GM12875 (cell line): ENCODE results near the gene C14orf180.

Experiments
- H3K4me3 ChIP-seq: one replicate; pipeline ENCODE4 v1.5.1; 2011; ENCODE audit warnings: low read depth, low read length, control low read depth
- TF ChIP-seq, protein P1 (sequence below): IDR thresholded peaks from 2 replicates; pipeline ENCODE4 v1.5.1; 2011; ENCODE audit warnings: low read depth, mild to moderate bottlenecking, control low read depth, inconsistent platforms, low read length, moderate library complexity, borderline replicate concordance; ENCODE audit not compliant: insufficient read depth

C14orf180 gene

DNA sequence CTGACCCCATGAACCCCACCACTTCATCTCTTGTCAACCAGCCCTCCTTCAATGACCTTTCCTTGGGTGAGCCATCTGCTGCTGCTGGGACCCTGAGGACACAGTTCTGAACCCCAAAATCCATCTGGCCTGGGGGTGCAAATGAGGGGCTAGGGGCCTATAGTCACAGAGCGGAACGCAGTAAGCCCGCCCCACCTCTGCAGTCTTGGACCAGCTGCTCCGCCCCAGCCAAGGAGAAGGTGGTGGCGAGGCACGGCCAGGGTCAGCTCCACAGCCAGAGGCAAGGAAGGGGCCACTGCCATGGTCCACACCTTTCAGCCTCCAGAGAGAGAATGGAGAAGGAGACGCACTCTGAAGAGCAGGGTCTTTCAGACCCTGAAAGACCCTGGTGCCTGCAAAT, 19.9 kb downstream of the C14orf180 start:
- no peak overlapping the region for H3K4me3 ChIP-seq
- TF ChIP-seq, protein P1, sequence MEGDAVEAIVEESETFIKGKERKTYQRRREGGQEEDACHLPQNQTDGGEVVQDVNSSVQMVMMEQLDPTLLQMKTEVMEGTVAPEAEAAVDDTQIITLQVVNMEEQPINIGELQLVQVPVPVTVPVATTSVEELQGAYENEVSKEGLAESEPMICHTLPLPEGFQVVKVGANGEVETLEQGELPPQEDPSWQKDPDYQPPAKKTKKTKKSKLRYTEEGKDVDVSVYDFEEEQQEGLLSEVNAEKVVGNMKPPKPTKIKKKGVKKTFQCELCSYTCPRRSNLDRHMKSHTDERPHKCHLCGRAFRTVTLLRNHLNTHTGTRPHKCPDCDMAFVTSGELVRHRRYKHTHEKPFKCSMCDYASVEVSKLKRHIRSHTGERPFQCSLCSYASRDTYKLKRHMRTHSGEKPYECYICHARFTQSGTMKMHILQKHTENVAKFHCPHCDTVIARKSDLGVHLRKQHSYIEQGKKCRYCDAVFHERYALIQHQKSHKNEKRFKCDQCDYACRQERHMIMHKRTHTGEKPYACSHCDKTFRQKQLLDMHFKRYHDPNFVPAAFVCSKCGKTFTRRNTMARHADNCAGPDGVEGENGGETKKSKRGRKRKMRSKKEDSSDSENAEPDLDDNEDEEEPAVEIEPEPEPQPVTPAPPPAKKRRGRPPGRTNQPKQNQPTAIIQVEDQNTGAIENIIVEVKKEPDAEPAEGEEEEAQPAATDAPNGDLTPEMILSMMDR = no peak

DNA sequence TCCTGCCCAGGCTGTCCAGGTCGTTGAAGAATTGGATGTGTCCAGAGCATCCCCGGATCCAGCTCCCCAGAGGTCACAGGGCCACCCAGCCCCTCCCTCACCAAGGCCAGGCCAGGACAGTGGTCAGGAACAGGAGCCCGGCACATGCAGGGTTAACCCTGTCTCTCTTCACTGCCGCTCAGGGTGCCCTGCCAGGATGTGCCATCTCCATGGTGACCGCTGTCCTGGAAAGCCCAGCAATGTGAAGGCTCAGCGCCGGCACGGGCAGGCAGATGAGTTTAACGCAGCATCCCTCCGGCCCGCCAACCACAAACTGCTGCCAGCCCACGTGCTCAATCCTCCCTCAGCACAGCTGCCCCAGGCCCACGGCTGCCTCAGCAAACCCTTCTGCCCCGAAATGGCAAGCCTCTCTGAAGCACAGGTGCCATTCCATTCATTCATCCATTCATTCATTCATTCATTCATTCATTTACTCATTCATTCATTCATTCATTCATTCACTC, 20.6 kb downstream of the C14orf180 start:
- TF ChIP-seq, protein P1 = no peak
- no peak overlapping the region for H3K4me3 ChIP-seq

DNA sequence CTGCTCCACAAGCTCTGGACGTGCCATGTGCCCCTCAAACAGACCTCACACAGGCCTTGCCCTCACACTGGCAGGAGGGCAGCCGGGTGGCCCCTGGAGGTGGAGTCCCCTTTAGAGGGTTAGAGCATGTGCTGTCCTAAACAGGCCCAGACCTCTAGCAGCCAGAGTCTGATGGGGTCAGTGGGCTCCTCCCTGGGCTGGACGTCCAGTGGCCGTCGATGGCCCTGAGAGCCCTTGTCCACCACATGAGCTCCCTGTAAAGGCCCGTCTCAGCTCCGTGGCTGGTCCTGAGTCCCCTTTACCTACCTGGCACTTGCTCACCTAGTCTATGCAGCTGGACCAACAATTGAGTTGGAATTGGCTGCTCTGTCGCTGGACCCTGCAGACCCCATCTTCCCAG, 21.2 kb downstream of the C14orf180 start:
- TF ChIP-seq, protein P1 = no peak

DNA sequence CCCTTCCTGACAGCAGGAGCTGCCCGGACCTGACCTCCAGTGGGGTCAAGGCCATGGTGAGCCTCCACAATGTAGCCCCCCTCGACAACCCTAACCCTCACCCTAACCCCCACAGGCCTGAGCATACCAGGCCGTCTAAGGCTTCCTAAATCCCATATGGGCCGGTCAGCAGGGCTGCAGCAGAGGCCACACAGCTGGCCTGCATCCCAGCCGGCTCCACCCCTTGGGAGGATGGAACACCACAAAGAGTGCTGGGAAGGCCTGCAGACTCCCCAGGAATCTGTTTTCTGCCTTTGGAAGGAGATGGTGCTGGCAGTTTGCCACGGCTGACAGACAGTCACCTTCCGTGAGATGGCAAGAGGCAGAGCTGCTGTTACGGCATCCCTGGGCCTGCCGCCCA, 22.2 kb downstream of the C14orf180 start:
- H3K4me3 ChIP-seq = no peak overlapping the region
- TF ChIP-seq, protein P1 = no peak

More for the DNA sequence above, 21.2 kb downstream of the C14orf180 start:
- no peak overlapping the region for H3K4me3 ChIP-seq

DNA sequence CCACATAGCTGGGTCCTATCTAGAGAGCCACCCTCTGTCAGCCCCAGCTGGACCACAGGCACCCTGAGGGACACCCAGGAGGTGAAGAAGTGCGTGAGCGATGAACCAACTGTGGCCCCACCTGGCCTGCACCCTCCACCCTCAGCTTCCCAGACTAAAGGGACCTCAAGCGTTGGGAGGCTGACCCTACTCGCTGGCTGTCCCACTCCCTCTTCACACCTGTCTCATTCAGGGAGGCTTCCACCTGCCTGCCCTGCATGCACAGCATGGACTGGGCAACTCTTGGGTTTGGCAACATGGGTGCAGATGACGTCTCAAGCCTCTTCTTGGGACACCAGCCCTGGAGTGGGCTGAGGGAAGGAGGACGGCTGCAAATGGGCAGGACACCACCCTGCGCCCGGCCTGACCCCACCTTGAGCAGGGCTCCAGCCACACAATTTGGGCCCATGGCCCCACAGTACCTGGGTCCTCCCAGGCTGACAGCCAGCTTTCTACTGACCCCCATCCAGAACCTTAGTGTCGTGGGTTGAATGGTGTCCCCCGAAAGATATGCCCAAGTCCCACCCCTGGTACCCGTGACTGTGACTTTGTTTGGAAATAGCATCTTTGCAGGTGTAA, 22.9 kb downstream of the C14orf180 start:
- H3K4me3 ChIP-seq = no peak overlapping the region
- TF ChIP-seq, protein P1 = no peak

DNA sequence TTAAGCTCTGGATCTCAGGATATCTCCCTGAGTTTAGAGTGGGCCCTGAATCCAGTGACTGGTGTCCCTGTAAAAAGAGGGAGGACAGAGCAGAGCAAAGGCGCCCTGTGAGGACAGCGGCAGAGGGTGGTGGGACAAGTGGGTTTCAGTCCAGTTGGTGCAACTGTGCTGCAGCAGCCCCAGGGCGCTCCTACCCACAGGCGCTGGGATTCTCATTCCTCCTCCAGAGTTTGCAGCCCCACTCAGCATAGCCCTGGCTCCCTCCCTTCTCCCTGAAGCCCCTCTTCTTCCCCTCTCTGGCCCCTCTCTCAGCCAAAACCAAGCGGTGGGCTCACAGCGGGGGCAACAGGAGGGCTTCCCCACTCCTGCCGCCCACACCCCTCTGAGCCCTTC, 23.4 kb downstream of the C14orf180 start:
- no peak overlapping the region for H3K4me3 ChIP-seq
- TF ChIP-seq, protein P1 = no peak

DNA sequence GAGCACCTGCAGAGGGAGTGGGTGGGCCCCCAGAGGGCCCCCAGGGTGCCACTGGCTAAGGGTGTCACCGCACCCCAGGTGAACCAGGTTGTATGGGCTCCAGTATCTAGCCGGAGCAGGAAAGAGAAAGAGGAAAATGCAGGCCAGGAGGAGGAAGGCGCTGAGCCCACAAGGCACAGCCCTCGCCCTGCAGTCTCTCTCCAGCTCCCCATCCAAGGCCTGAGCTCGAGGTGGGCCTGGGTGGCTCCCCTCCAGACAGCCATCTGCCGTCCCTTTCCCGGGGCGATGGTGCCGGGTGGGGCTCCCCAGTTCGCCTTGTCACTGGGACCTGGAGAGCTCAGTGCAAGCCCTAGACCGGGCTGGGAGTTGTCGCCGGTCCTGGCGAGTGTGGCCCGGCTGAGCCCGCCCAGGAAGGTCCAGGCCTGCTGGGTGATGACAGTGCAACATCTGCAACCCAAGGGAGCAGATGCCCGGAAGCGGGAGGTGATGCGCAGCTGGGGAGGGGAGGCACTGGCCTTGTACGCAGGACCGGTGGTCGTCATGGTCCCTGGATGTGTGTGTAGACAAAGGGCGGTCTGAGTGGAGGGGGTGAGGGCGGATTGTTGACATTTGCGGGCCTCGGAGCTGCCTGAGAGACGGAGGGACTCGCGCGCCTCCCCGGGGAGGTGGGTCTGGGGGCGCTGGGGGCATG, 24.3 kb downstream of the C14orf180 start:
- no peak overlapping the region for H3K4me3 ChIP-seq
- TF ChIP-seq, protein P1 = no peak
